BJ (cell line): ENCODE results near the gene TMEM267. TPM values are rescaled to one million over a fixed set of nuclear protein-coding genes. Genes with fewer than 3 reads are reported as not detected.

Experiments used
- CTCF ChIA-PET: fragments of 350-600 bp; formaldehyde crosslinking; extraction: SDS; loops from one replicate; lab custom pipeline; 2021; ENCODE audit warnings: antibody characterized with exemption, inconsistent platforms; lab: Yijun Ruan, JAX
- POLR2A ChIA-PET: fragments of 300-600 bp; sonication (Branson Sonifier 250); formaldehyde crosslinking; extraction: SDS; loops from one replicate; lab custom pipeline; 2021; ENCODE audit warnings: antibody characterized with exemption; lab: Charles Lee
- DNase-seq: peaks from one replicate; pipeline ENCODE4 v3.0.0-alpha.2; 2011; ENCODE audit warnings: low read depth
- H3K27me3 ChIP-seq: 2 replicates; pipeline ENCODE4 v1.6.0; 2011; ENCODE audit warnings: low read length; ENCODE audit not compliant: control insufficient read depth, insufficient read depth
- H3K36me3 ChIP-seq: 2 replicates; pipeline ENCODE4 v1.5.1; 2011; ENCODE audit warnings: low read length; ENCODE audit not compliant: control insufficient read depth, insufficient read depth
- H3K4me3 ChIP-seq: 2 replicates; pipeline ENCODE4 v1.5.1; 2011; ENCODE audit warnings: low read depth, mild to moderate bottlenecking, control low read depth, low read length
- polyA minus RNA-seq: library from RNA; depleted of rRNA, polyadenylated mRNA; stranded (reverse); fragments of >200 nt; gene quantifications from 2 replicates; pipeline ENCODE4 v1.2.3, GENCODE V29; 2011; rRNA and poly(A)+ RNA removed
- polyA plus RNA-seq: library from polyadenylated mRNA; depleted of rRNA; stranded (reverse); fragments of >200 nt; gene quantifications from 2 replicates; pipeline ENCODE4 v1.2.3, GENCODE V29; 2011; rRNA removed
- TF ChIP-seq, protein P1 (sequence below): IDR thresholded peaks from 2 replicates; pipeline ENCODE4 v1.5.1; 2011; ENCODE audit warnings: low read depth, mild to moderate bottlenecking, control low read depth, inconsistent platforms, low read length, moderate library complexity; ENCODE audit not compliant: insufficient read depth

TMEM267 gene, protein sequence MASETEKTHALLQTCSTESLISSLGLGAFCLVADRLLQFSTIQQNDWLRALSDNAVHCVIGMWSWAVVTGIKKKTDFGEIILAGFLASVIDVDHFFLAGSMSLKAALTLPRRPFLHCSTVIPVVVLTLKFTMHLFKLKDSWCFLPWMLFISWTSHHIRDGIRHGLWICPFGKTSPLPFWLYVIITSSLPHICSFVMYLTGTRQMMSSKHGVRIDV
- polyA plus RNA-seq (11.4 and 32.9 TPM in 2 replicates), polyA minus RNA-seq (9.9 and 11.0 TPM in 2 replicates)

DNA sequence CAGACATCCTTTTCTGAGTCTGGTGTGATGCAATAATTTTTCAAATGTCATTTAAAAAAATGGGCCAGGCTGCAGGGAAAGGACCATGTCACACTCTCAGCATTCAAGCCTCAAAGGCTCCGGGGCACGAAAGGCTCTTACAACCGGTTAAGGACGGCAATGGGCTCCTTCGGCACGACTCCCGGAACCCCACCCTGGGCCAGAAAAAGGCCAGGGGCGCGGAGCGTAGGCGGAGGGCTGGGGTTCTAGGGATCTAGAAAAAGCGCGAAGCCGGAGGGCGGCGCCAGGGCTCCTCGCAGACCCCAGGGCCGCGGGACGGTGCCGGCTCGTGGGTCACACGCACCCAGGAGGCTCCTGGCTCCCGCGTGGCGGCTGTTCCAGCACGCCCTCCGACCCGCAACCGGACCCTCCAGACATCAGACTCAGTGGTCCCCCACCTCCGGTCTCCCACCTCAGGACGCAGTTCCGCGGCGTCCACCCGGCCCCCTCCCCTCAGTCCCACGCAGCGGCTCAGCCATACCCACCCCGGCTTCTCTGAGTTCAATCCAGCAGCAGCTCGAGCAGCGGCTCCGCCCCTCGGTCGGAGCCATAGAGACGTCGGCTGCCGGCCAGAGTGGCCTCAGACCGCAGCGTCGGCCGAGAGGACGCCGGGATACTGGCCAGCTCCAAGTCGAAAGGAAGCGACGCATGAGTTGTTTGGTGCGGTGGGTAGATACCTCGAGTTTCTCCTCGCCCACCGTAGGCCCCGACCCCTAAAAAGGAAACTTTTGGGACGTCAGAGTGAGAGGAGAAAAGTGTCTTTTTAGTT lies at the start of gene TMEM267:
Gene TMEM267 (minus strand): TSS at position 568 of the 808 bp plus-strand sequence. CDS start 29,896 bp downstream, outside the sequence.
- Histone ChIP-seq H3K27me3 (no peaks in the 10 kb centered on the region), H3K4me3 (peak within 1 kb of the TSS; percentile 94), H3K36me3 (no peaks in the 10 kb centered on the region)
- POLR2A ChIA-PET: interaction anchor here (0.6 to 1.5 kb wide), 4 partner anchors 20 to 491 kb away, joined by 3 to 20 read pairs (median 5); partner anchors contain the start of gene C5orf34
- DNase-seq: peak; percentile 66
- CTCF ChIA-PET: interaction anchor here (0.7 to 3.2 kb wide), 24 partner anchors 9 to 1107 kb away, joined by 3 to 21 read pairs (median 3); partner anchors contain the start of genes CCL28 and ZNF131
- TF ChIP-seq, protein P1, sequence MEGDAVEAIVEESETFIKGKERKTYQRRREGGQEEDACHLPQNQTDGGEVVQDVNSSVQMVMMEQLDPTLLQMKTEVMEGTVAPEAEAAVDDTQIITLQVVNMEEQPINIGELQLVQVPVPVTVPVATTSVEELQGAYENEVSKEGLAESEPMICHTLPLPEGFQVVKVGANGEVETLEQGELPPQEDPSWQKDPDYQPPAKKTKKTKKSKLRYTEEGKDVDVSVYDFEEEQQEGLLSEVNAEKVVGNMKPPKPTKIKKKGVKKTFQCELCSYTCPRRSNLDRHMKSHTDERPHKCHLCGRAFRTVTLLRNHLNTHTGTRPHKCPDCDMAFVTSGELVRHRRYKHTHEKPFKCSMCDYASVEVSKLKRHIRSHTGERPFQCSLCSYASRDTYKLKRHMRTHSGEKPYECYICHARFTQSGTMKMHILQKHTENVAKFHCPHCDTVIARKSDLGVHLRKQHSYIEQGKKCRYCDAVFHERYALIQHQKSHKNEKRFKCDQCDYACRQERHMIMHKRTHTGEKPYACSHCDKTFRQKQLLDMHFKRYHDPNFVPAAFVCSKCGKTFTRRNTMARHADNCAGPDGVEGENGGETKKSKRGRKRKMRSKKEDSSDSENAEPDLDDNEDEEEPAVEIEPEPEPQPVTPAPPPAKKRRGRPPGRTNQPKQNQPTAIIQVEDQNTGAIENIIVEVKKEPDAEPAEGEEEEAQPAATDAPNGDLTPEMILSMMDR: no peak

DNA sequence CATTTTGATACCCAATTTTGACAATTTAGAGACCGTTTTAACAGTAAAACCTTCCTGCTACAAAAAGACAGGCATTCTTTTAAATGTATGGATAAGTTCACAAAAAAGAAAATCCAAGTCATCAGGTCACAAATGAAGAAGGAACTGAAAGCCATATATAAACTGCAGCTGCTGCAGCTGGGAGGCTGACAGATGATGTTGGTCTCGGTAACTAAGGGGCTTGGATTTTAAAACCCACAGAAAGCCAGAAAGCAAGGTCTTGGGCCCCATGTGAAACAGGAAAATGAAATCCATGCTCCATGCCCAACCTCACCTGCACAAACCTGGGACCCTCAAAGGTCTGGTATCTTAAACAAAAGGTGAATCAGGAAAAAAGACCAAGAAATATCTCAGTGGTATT lies 47.0 kb upstream of the TMEM267 start:
- DNase-seq: no peak
- TF ChIP-seq, protein P1: no peak
- Histone ChIP-seq H3K36me3 (peaks cover 9% of the 10 kb centered on the region), H3K4me3 (no peak overlapping the region), H3K27me3 (no peaks in the 10 kb centered on the region)
- ChIA-PET CTCF (no interaction called here), POLR2A (no interaction called here)

DNA sequence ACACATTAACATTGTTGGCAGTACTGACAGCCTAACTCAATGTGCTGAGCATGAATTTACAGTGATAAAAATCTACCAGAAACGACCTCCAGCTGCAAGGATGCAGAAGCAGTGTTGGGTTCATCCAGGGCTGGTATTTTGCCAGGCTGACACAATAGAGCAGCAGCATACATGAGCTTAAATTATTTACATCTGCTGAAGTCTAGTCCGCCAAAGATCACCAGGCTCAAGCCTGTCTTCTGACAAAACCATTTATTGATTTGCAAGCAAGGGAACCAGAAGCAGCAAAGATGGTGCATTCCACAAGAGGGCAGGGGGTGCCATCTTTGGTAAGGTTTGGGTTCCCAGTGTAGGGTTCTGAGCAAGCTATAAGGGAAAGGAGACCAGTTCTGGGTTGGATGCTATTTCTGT lies 40.0 kb upstream of the TMEM267 start:
- H3K36me3 ChIP-seq: peaks cover 2% of the 10 kb centered on the region
- CTCF ChIA-PET: interaction anchor here (1.4 to 1.5 kb wide), 2 partner anchors 21 to 107 kb away, joined by 3 to 6 read pairs; no protein-coding TSS in a partner anchor
- TF ChIP-seq, protein P1: no peak
- no peak for DNase-seq
- H3K27me3 ChIP-seq: no peaks in the 10 kb centered on the region
- POLR2A ChIA-PET: interaction anchor here (1.4 kb wide), 1 partner anchor 9 kb away, joined by 5 read pairs; the partner anchor contains the start of gene C5orf34
- H3K4me3 ChIP-seq: no peak overlapping the region

DNA sequence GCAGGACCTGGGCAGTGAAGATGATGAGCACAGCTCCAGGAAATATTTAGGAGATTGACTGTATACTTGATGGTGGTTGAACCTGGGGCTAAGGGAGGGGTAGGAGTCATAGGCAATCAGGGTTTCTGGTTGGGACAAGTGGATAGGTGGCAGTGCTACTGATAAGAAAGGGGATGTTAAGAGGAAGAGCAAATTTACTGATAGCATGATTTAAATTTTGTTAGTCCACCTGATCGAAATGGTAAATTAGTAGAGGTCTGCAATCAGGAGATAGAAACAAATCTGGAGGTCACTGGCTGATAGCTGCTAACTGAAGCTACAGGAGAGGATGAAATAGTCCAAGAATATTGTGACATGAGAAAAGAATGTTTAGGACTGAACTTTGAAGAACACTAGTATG lies 37.0 kb upstream of the TMEM267 start:
- TF ChIP-seq, protein P1: no peak
- ChIA-PET CTCF (no interaction called here), POLR2A (no interaction called here)
- Histone ChIP-seq H3K4me3 (no peak overlapping the region), H3K27me3 (no peaks in the 10 kb centered on the region), H3K36me3 (peaks cover 2% of the 10 kb centered on the region)
- DNase-seq: no peak

DNA sequence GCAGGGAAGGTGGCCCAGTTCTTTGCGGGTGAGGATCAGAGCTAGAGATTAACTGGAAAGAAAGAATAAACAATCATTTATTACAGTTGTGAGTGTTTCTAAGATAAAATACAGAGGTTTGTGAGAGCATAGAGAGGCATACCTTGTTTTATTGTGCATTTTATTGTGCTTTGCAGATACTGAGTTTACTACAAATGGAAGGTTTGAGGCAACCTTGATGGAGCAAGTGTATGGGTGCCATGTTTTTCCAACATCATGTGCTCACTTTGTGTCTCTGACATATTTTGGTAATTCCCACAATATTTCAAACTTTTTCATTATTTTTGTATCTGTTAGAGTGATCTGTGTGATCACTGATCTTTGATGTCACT lies 32.0 kb upstream of the TMEM267 start:
- no peaks in the 10 kb centered on the region for H3K27me3 ChIP-seq
- peak overlapping the region; percentile 62 for H3K4me3 ChIP-seq
- H3K36me3 ChIP-seq: no peaks in the 10 kb centered on the region
- ChIA-PET POLR2A (no interaction called here), CTCF (no interaction called here)
- no peak for DNase-seq
- TF ChIP-seq, protein P1: no peak
